Activated CD4-positive, alpha-beta memory T cell treated with anti-CD3 and anti-CD28 coated beads, Interleukin-2, amount 10 ng/mL, durations not matched to agents 7 days and 5 days (primary cell): ENCODE measurements around the gene UCKL1. TPM values are rescaled to one million over a fixed set of nuclear protein-coding genes. Genes with fewer than 3 reads are reported as not detected.

Experiments used
- CTCF ChIA-PET: fragments of 350-600 bp; sonication (Branson Sonifier 250); formaldehyde crosslinking; loops from one replicate; lab custom pipeline; 2021; ENCODE audit warnings: antibody characterized with exemption, inconsistent platforms; lab: Charles Lee
- POLR2A ChIA-PET: fragments of 350-600 bp; sonication (Branson Sonifier 250); formaldehyde crosslinking; loops from one replicate; lab custom pipeline; 2021; ENCODE audit warnings: antibody characterized with exemption; lab: Charles Lee
- DNase-seq: peaks from one replicate; pipeline ENCODE4 v3.0.0-alpha.2; 2020
- H3K27ac Mint-ChIP-seq: one replicate; pipeline ENCODE4 v1.8.0; 2021; ENCODE audit warnings: mild to moderate bottlenecking, mixed read lengths
- H3K27me3 Mint-ChIP-seq: one replicate; pipeline ENCODE4 v1.8.0; 2021; ENCODE audit warnings: mixed read lengths
- H3K36me3 Mint-ChIP-seq: one replicate; pipeline ENCODE4 v1.8.0; 2021; ENCODE audit warnings: low read depth, mixed read lengths
- H3K4me1 Mint-ChIP-seq: one replicate; pipeline ENCODE4 v1.8.0; 2021; ENCODE audit warnings: mixed read lengths
- H3K4me3 Mint-ChIP-seq: one replicate; pipeline ENCODE4 v1.8.0; 2021; ENCODE audit warnings: mild to moderate bottlenecking, mixed read lengths
- H3K9me3 Mint-ChIP-seq: one replicate; pipeline ENCODE4 v1.8.0; 2021; ENCODE audit warnings: mixed read lengths
- total RNA-seq, 2 experiments: library from RNA; stranded (reverse); gene quantifications; one replicate each; pipeline ENCODE4 v1.2.3, GENCODE V29; 2021

Gene UCKL1
- total RNA-seq, 2 experiments from 2014 or later: 36.3 to 36.6 TPM

DNA sequence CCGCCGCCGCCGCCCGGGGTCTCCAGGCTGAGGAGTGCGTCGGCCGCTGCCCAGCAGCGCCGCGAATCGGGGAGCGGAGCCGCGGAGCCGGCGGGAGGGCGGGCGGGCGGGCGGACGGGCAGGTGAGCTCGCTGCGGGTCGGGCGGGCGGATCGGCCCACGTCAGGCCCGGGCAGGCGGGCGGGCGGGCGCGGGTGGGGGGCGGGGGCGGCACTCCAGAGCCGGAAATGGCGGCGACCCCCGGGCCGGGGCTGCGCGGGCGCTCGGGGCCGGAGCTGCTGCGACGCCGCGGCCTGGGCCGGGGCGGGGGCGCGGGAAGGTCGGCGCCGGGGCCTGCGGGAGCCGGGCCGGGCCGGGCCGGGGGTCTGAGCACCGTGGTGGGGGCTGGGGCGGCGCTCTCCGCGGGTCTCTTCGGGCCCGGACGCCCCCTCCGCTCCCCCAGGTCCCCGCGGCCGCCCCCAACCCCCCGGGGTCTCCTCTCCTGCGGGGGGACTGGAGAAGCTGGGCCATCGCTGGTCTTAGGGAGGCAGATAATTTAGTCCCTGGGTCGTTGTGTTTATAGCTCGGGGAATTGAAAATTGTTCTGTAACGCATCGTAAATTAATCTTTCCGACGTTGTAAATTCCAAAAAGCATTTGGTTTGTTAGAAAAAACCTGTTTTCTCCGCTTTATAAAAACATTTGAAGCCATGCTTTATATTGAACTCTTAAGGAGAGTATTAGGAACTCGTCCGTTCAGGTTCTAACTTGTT, 60.8 kb downstream of the UCKL1 start:
- no peaks in the 10 kb centered on the region for H3K9me3 Mint-ChIP-seq
- H3K36me3 Mint-ChIP-seq: peaks cover 33% of the 10 kb centered on the region
- ChIA-PET POLR2A (interaction anchor here (0.6 to 4.5 kb wide), 22 partner anchors 9 to 374 kb away, joined by 3 to 29 read pairs (median 4); partner anchors contain the start of genes ABHD16B, PPDPF, PRPF6 and PTK6), CTCF (interaction anchor here (1.2 to 2.2 kb wide), 4 partner anchors 30 to 143 kb away, joined by 4 to 11 read pairs (median 5); partner anchors contain the start of genes PRPF6, SAMD10 and TPD52L2)
- no peaks in the 10 kb centered on the region for H3K27me3 Mint-ChIP-seq
- H3K27ac Mint-ChIP-seq: peak overlapping the region; percentile 99
- H3K4me1 Mint-ChIP-seq: peaks cover 41% of the 10 kb centered on the region
- DNase-seq: no peak
- peak overlapping the region; percentile 95 for H3K4me3 Mint-ChIP-seq

DNA sequence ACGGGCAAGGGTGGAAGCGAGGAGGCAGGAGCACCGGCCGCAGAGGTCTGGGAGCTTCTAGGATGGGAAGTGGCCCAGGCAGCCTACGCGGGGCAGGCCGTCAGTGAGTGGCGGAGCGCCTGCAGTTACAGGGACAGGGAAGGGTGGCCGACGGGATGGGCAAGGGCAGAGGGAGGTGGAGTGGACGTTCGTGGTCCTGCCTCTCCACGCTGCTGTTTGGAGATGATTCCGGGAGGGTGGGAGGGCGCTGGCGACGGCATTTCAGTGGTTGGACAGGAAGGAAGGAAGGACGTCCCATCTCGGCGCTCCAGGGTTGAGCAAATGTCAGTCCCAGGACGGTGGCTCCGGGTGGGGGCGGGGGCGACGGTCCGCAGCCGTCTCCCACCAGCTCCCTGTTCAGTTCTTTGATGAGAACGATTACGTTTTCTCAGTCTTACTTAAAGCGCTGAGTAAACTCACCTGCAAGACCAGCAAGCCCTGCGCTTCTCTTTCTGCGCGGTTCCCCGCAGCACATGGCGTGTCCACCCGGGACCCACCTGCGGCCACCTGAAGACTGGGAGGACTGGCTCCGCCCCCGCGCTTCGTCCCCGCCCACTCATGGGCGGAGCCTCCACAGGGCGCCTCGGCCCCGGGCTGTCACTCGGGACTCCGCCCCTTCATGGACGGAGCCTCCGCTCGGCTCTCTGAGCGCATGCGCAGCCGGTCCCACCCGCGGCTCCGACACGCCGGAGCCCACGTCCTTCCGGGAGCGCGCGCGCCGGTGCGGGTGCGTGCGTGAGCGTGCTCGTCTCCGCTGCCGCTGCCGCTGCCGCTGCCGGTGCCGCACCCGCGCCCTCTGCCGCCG, 61.6 kb downstream of the UCKL1 start, which contains the start of gene DNAJC5:
TSS of gene DNAJC5 (plus strand) at position 769 of the 844 bp plus-strand sequence. CDS start 33,220 bp downstream, outside the sequence.
- peaks cover 41% of the 10 kb centered on the region for H3K36me3 Mint-ChIP-seq
- H3K4me1 Mint-ChIP-seq: peaks cover 40% of the 10 kb centered on the region
- peak; percentile 97 for DNase-seq
- H3K27ac Mint-ChIP-seq: peak within 1 kb of the TSS; percentile 99
- ChIA-PET POLR2A (interaction anchor here (1.0 to 4.5 kb wide), 8 partner anchors 10 to 373 kb away, joined by 3 to 29 read pairs (median 6); partner anchors contain the start of genes PPDPF, TPD52L2 and UCKL1), CTCF (interaction anchor here (1.0 to 1.5 kb wide), 2 partner anchors 21 to 31 kb away, joined by 3 to 4 read pairs; no protein-coding TSS in a partner anchor)
- peak within 1 kb of the TSS; percentile 95 for H3K4me3 Mint-ChIP-seq
- no peaks in the 10 kb centered on the region for H3K27me3 Mint-ChIP-seq
- no peaks in the 10 kb centered on the region for H3K9me3 Mint-ChIP-seq

DNA sequence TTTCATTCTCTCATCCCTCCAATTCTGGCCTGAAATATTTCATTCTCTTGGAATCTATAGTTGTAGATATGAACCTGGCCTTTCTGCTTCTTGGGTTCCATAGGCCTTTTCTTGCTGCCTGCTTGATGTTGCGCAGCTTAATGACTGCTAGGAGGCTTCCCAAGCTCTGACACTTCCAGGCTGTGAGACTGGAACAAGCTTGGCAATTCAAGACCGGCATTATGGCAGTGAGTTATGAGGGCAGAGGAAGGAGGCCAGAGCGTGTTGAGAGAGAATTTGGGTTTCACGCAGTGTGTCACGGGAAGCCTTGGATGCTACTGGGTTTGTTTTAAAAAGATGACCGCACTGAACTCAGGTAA, 62.2 kb downstream of the UCKL1 start:
- CTCF ChIA-PET: interaction anchor here (1.0 kb wide), 1 partner anchor 20 kb away, joined by 3 read pairs; no protein-coding TSS in a partner anchor
- no peaks in the 10 kb centered on the region for H3K9me3 Mint-ChIP-seq
- H3K4me1 Mint-ChIP-seq: peaks cover 35% of the 10 kb centered on the region
- H3K4me3 Mint-ChIP-seq: peak overlapping the region; percentile 58
- POLR2A ChIA-PET: interaction anchor here (1.0 to 4.5 kb wide), 4 partner anchors 12 to 62 kb away, joined by 3 to 29 read pairs (median 6); partner anchors contain the start of genes TPD52L2 and UCKL1
- H3K27me3 Mint-ChIP-seq: no peaks in the 10 kb centered on the region
- DNase-seq: no peak
- peak overlapping the region; percentile 72 for H3K27ac Mint-ChIP-seq
- peaks cover 41% of the 10 kb centered on the region for H3K36me3 Mint-ChIP-seq

DNA sequence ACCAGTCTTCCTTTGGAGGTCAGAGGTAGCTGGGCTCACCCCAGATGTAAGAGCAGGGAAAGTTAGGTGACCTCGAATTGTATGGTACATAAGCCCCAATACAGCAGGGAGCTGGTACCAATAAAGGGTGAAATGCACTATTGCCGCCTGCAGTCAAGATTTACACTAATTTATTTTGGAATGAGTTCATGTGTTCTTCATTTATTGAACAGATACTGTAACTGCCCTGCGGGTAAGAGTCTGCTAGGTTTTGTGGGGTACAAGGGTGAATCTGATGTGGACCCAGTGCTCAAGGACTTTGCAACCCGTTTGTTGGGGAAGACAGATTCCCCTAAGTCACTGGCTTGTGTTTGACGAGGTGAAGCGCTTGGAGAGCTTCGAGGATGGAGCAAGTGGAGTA, 63.8 kb downstream of the UCKL1 start:
- POLR2A ChIA-PET: no interaction called here
- Mint-ChIP-seq H3K4me1 (peaks cover 21% of the 10 kb centered on the region), H3K27ac (no peak overlapping the region), H3K4me3 (no peak overlapping the region), H3K36me3 (peaks cover 28% of the 10 kb centered on the region), H3K27me3 (no peaks in the 10 kb centered on the region), H3K9me3 (no peaks in the 10 kb centered on the region)
- no peak for DNase-seq
- CTCF ChIA-PET: no interaction called here

DNA sequence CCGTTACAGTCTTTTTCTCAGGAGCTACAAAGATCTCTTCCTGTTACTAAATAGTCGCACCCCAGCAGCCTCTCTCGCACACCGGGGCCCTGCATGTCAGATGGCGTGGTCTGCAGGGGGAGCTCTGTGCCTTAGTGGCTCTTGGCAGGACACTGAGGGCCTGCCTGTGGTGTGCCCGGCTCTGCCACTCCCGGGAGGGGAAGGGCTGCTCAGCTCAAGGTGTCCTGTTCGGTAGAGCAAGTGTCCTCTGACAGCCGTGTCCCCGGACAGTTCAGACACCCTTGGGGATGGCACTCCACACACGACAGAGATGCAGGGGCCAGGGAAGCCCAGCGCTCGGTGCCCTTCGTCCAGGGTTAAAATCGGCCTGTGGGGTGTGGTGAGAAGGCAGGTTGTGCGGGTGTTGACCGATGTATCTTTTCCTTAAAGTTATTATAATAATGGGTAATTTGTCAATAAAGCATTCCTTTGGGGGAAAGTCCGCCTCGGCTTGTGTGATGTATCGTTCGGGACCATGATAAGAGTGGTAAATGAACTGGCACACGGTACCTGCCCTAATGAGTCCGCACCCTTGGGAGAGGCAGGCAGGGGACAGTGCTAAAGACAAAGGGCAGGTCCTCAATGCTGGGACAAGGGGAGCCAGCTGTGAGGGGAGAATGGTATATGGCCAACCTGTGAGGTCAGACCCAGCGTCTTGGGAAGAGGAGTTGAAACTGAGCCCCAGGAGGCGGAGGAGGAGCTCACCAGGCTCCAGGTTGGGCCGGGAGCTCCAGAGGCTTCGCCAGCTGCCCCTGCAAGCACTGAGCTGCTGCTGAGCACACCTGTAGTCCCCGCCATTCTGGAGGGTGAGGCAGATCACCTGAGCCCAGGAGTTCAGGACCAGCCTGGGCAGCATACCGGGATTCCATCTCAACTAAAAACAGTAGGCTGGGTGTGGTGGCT, 64.9 kb downstream of the UCKL1 start:
- peaks cover 28% of the 10 kb centered on the region for H3K36me3 Mint-ChIP-seq
- CTCF ChIA-PET: no interaction called here
- no peaks in the 10 kb centered on the region for H3K27me3 Mint-ChIP-seq
- H3K4me3 Mint-ChIP-seq: no peak overlapping the region
- DNase-seq: no peak
- POLR2A ChIA-PET: interaction anchor here (0.9 kb wide), 1 partner anchor 13 kb away, joined by 4 read pairs; no protein-coding TSS in a partner anchor
- H3K4me1 Mint-ChIP-seq: peaks cover 14% of the 10 kb centered on the region
- no peaks in the 10 kb centered on the region for H3K9me3 Mint-ChIP-seq
- H3K27ac Mint-ChIP-seq: no peak overlapping the region

DNA sequence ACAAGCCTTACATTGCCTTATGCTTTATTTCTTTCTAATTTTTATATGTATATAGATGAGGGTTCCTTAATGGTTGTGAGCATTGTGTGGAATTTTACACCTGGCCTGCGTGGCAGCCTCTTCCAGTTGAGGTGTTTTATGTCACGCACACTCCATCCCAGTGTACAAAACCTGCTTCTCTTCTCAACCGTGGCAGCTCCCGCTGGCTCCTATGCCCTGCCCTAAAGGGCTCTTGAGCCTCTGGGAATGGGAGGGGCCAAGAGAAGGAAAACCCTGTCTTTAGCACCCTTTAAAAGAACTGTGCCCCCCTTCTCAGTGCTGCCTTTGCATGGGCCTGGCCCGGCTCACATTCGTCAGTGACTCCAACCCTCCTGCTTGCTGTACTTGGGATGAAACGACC, 65.6 kb downstream of the UCKL1 start:
- DNase-seq: no peak
- Mint-ChIP-seq H3K4me3 (no peak overlapping the region), H3K9me3 (no peaks in the 10 kb centered on the region), H3K27ac (no peak overlapping the region), H3K27me3 (no peaks in the 10 kb centered on the region), H3K36me3 (peaks cover 23% of the 10 kb centered on the region), H3K4me1 (peaks cover 9% of the 10 kb centered on the region)
- ChIA-PET CTCF (no interaction called here), POLR2A (interaction anchor here (1.4 kb wide), 1 partner anchor 12 kb away, joined by 4 read pairs; no protein-coding TSS in a partner anchor)

DNA sequence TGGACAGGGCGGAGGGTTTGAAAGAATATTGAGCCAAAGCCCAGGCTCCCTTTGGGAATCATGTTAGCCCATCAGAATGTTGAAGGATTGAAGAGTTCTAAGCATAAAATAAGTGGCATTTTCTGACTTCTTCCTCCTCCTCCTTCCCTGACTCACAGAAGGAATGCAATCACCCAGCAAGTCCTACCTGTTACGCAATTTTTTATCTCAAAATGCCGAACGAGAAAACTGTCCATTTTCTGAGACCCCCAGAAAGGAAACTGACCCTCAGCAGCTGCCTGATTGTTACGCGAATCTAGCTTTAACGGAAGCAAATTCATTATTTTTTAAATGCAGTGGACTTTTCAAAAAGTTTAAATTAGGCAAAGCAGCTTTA, 66.0 kb downstream of the UCKL1 start:
- CTCF ChIA-PET: no interaction called here
- Mint-ChIP-seq H3K36me3 (peaks cover 23% of the 10 kb centered on the region), H3K4me1 (peaks cover 9% of the 10 kb centered on the region), H3K27ac (no peak overlapping the region), H3K4me3 (no peak overlapping the region), H3K9me3 (no peaks in the 10 kb centered on the region), H3K27me3 (no peaks in the 10 kb centered on the region)
- no peak for DNase-seq
- POLR2A ChIA-PET: interaction anchor here (1.4 kb wide), 1 partner anchor 12 kb away, joined by 4 read pairs; no protein-coding TSS in a partner anchor

Other genes starting within 250 kb of the UCKL1 start
- 10 to 100 TPM; 52.9 to 53.4 TPM for gene ARFRP1, start 248.4 kb downstream of the UCKL1 start, total RNA-seq
- gene ZGPAT, start 248.4 kb downstream of the UCKL1 start, total RNA-seq: 10 to 100 TPM; 41.6 to 42.8 TPM
- 100 to 1,000 TPM; 181 to 186 TPM for gene LIME1, start 219.8 kb downstream of the UCKL1 start, total RNA-seq
- gene SLC2A4RG, start 216.6 kb downstream of the UCKL1 start, total RNA-seq: 10 to 100 TPM; 88.3 to 90.4 TPM
- gene ZBTB46, start 125.2 kb downstream of the UCKL1 start, total RNA-seq: under 1 TPM; 0.53 to 0.65 TPM
- not detected for gene ABHD16B, start 94.9 kb downstream of the UCKL1 start, total RNA-seq
- gene TPD52L2, start 91.1 kb downstream of the UCKL1 start, total RNA-seq: 10 to 100 TPM; 48.2 to 48.7 TPM
- 10 to 100 TPM; 58.6 to 59.7 TPM for gene DNAJC5, start 61.3 kb downstream of the UCKL1 start, total RNA-seq
- 10 to 100 TPM; 16.5 to 16.7 TPM for gene ZNF512B, start 13.5 kb upstream of the UCKL1 start, total RNA-seq
- 10 to 100 TPM; 18.3 to 21.0 TPM for gene SAMD10, start 23.2 kb upstream of the UCKL1 start, total RNA-seq
- gene PRPF6, start 24.7 kb upstream of the UCKL1 start, total RNA-seq: 10 to 100 TPM; 58.4 to 60.4 TPM
- 1 to 10 TPM; 6.9 to 7.2 TPM for gene C20orf204, start 79.8 kb upstream of the UCKL1 start, total RNA-seq
- gene SOX18, start 93.2 kb upstream of the UCKL1 start, total RNA-seq: under 1 TPM; 0.25 TPM
- gene TCEA2, start 106.8 kb upstream of the UCKL1 start, total RNA-seq: 10 to 100 TPM; 66.3 to 74.1 TPM
- gene RGS19, start 123.1 kb upstream of the UCKL1 start, total RNA-seq: 100 to 1,000 TPM; 119 to 122 TPM
- 1 to 10 TPM; 1.2 to 1.6 TPM for gene OPRL1, start 123.7 kb upstream of the UCKL1 start, total RNA-seq
- gene LKAAEAR1, start 128.0 kb upstream of the UCKL1 start, total RNA-seq: under 1 TPM in 1 of 2 experiments, not detected in 1; 0.38 TPM
- gene NPBWR2, start 151.1 kb upstream of the UCKL1 start, total RNA-seq: not detected
- not detected for gene MYT1, start 208.0 kb upstream of the UCKL1 start, total RNA-seq